ENCODE measurements around the gene ZSCAN12. TPM values are rescaled to one million over a fixed set of nuclear protein-coding genes. Genes with fewer than 3 reads are reported as not detected.
A peak's percentile ranks its signal among the peaks of the same experiment; 100 is the strongest.

ZSCAN12 gene
- 37.0 and 37.6 TPM in 2 replicates for total RNA-seq (2013; cell fraction: nucleolus; rRNA removed)
- total RNA-seq (2014; rRNA removed) (8.5 and 9.9 TPM in 2 replicates), total RNA-seq (2014; rRNA removed; fragmentation: Illumina TruSeq; extraction: Trizol) (12.2 and 12.8 TPM in 2 replicates), total RNA-seq (2021) (7.9 and 8.2 TPM in 2 replicates), polyA plus RNA-seq (2011; rRNA removed) (12.0 and 17.6 TPM in 2 replicates), polyA plus RNA-seq (2014; fragmentation: Illumina TruSeq; extraction: Trizol) (10.1 and 10.9 TPM in 2 replicates), polyA plus RNA-seq (2014; fragmentation: Nextera tagmentation; extraction: Ambion mirVana) (1 to 10 TPM; 1.2 to 1.6 TPM), polyA plus RNA-seq (2014; rRNA removed) (6.2 and 6.7 TPM in 2 replicates), polyA plus RNA-seq (2016; fragmentation: Nextera tagmentation; extraction: Ambion mirVana) (1 to 10 TPM; 3.9 to 4.2 TPM), polyA minus RNA-seq (2011; rRNA and poly(A)+ RNA removed) (12.2 and 14.6 TPM in 2 replicates), Bru-seq, nascent RNA (percentile 92 among the genes with signal in this experiment), BruChase-seq, experiment 1, labeled RNA remaining after a 6-hour chase (percentile 78 among the genes with signal in this experiment), BruChase-seq, experiment 2, labeled RNA remaining after a 2-hour chase (percentile 85 among the genes with signal in this experiment)
- 2.1 TPM for polyA plus RNA-seq (2011; ENCODE audit: low read depth)
- polyA plus RNA-seq (2011; cell fraction: cytosol; rRNA removed), result 4.4 and 5.3 TPM in 2 replicates
- polyA plus RNA-seq (2011; cell fraction: nucleus; rRNA removed), result 11.0 and 11.9 TPM in 2 replicates
- 3.0 and 3.6 TPM in 2 replicates for polyA plus RNA-seq (2012)
- polyA minus RNA-seq (2011; cell fraction: cytosol; rRNA and poly(A)+ RNA removed), result 3.9 and 5.2 TPM in 2 replicates
- 13.9 and 18.1 TPM in 2 replicates for polyA minus RNA-seq (2011; cell fraction: nucleus; rRNA and poly(A)+ RNA removed)
- long read RNA-seq, experiment 1, partial matches to known transcripts, result 1 of 4 reads
- long read RNA-seq, experiment 1, other reads (novel, unspliced or antisense), result 3 of 4 reads
- long read RNA-seq, experiment 2, partial matches to known transcripts, result 8 of 15 reads
- long read RNA-seq, experiment 2, other reads (novel, unspliced or antisense), result 6 of 15 reads

- intact Hi-C loops (cut with micrococcal nuclease; ENCODE audit: unreplicated experiment), result loop anchor here (1.0 to 10.0 kb wide), 7 partner anchors 17 to 545 kb away; partner anchors contain the start of gene ZSCAN23
- FAIRE-seq (peak; percentile 73), ATAC-seq (peak; percentile 86), DNase-seq (ENCODE audit: low read depth, low spot score) (peak; percentile 61)
- Histone ChIP-seq H3K79me2 (ENCODE audit: control insufficient read depth, insufficient read depth, low read length) (peaks cover 49% of the 10 kb centered on the region), H2AFZ (ENCODE audit: control insufficient read depth, low read depth, low read length) (peak within 1 kb of the TSS; percentile 99), H3K4me1 (ENCODE audit: control insufficient read depth, insufficient read depth, low read length) (peaks cover 4% of the 10 kb centered on the region), H3K27ac (ENCODE audit: control insufficient read depth, insufficient read depth) (peak within 1 kb of the TSS; percentile 97), H3K36me3 (ENCODE audit: control insufficient read depth in 2 of 2, insufficient read depth in 2 of 2, low read length in 1 of 2) (peaks cover 0 to 3% of the 10 kb centered on the region in 2 experiments; a peak in 1 of 4 replicates), H3K4me3 (peak within 1 kb of the TSS; percentile 80), H3K9ac (ENCODE audit: control insufficient read depth, insufficient read depth, low read length) (peak within 1 kb of the TSS; percentile 98), H4K20me1 (ENCODE audit: control insufficient read depth, insufficient read depth) (no peaks in the 10 kb centered on the region), H3K4me2 (ENCODE audit: control insufficient read depth, insufficient read depth) (peak within 1 kb of the TSS; percentile 88), H3K9me3 (replicated peaks; ENCODE audit: control insufficient read depth, insufficient read depth, low read length) (no peaks in the 10 kb centered on the region), H3K27me3 (replicated peaks in 1 of 2; ENCODE audit: control insufficient read depth in 2 of 2, insufficient read depth in 2 of 2, low read length in 1 of 2) (no peaks in the 10 kb centered on the region)
- in situ Hi-C loops (cut with MboI), result no loop called here
- WGBS (ENCODE audit: insufficient coverage, insufficient replicate concordance, low lambda C conversion rate, missing lambda C conversion rate), result under 1% methylated on average over 48 of the region's 49 CpGs
- CTCF ChIA-PET, result interaction anchor here (1.5 to 7.0 kb wide), 3 partner anchors 15 to 181 kb away, joined by 3 to 59 read pairs (median 17); no protein-coding TSS in a partner anchor
- RAD21 ChIA-PET (ENCODE audit: unreplicated experiment), result interaction anchor here (1.6 kb wide), 1 partner anchor 16 kb away, joined by 5 read pairs; no protein-coding TSS in a partner anchor
- no TSS peak for BruUV-seq (replicated peaks)
- SMC1A ChIA-PET (ENCODE audit: uncharacterized antibody, unreplicated experiment), result interaction anchor here (0.7 kb wide), 1 partner anchor 27 kb away, joined by 3 read pairs; no protein-coding TSS in a partner anchor
- POLR2A ChIA-PET, result interaction anchor here (0.7 to 1.5 kb wide), 2 partner anchors 16 to 267 kb away, joined by 3 to 7 read pairs; no protein-coding TSS in a partner anchor
- peak; percentile 79 for TF ChIP-seq ELK1 (IDR thresholded peaks at IDR 0.05; ENCODE audit: low read depth, low read length)
- TF ChIP-seq GATAD2B (conservative IDR thresholded peaks at IDR 0.05; ENCODE audit: low read depth), result peak; percentile 83
- peak; percentile 62 for TF ChIP-seq SREBF2 (IDR thresholded peaks at IDR 0.05; ENCODE audit: low read length)
- peak; percentile 32; the same call in 1 of the 2 replicates for TF ChIP-seq ZNF384 (IDR thresholded peaks at IDR 0.05; ENCODE audit: borderline replicate concordance, low read depth, low read length)
- peak; percentile 69 for TF ChIP-seq ZNF687 (IDR thresholded peaks at IDR 0.05)
- peak; percentile 63; the same call in 1 of the 2 replicates for TF ChIP-seq SMAD5 (IDR thresholded peaks at IDR 0.05; ENCODE audit: low read depth)
- peak; percentile 63; the same call in 1 of the 2 replicates for TF ChIP-seq MYB (IDR thresholded peaks at IDR 0.05; ENCODE audit: borderline replicate concordance, low read depth, low read length)
- TF ChIP-seq PML (IDR thresholded peaks at IDR 0.05; ENCODE audit: low read length), result peak; percentile 93
- TF ChIP-seq CHD1 (IDR thresholded peaks at IDR 0.05; ENCODE audit: low read depth, low read length), result no peak
- TF ChIP-seq RBBP5 (conservative IDR thresholded peaks at IDR 0.05), result 0 out of 2 replicates have a peak, but pooled peaks have one; percentile 29
- peak; percentile 61; the same call in 1 of the 2 replicates for TF ChIP-seq RB1 (IDR thresholded peaks at IDR 0.05; ENCODE audit: borderline replicate concordance)
- peak; percentile 85 for TF ChIP-seq CREM (IDR thresholded peaks at IDR 0.05; ENCODE audit: low read depth)
Measured at GRCh38 chr6:28399350-28400121, at the start of gene ZSCAN12. Gene ZSCAN12 (minus strand): TSS chr6:28399747. CDS start chr6:28398405, 1,342 bp downstream.

All from GM12878 (cell line).